Globus pallidus (tissue), 1 donor: Measurements from ENCODE around the gene CPT2.
"Not testable (repeated sequence)": the region's sequence is repeated elsewhere in the genome, so short reads cannot be mapped to it uniquely, and the experiment has no call there.

ENCODE experiments used
- DNase-seq: peaks from one replicate; pipeline ENCODE4 v3.0.0-alpha.2; 2015; ENCODE audit warnings: low spot score

Gene CPT2

DNA sequence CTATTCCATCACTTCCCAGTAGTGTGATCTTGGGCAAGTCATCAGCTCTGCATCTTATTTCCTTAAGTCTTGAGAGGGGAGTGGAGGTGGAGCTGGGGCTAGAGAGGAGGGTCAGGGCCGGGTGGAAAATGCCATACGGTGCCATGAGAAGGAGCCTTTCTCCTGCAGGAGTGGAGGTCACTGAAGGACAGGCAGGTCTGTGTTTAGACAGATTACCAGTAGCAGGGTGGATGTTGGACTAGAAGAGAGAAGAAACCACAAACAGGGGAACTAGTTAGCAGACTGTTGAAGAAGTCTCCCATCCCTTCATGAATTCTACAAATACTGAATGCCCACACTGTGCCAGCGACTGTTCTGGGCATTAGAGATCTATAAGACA, 13.9 kb upstream of the CPT2 start:
- no peak for DNase-seq

DNA sequence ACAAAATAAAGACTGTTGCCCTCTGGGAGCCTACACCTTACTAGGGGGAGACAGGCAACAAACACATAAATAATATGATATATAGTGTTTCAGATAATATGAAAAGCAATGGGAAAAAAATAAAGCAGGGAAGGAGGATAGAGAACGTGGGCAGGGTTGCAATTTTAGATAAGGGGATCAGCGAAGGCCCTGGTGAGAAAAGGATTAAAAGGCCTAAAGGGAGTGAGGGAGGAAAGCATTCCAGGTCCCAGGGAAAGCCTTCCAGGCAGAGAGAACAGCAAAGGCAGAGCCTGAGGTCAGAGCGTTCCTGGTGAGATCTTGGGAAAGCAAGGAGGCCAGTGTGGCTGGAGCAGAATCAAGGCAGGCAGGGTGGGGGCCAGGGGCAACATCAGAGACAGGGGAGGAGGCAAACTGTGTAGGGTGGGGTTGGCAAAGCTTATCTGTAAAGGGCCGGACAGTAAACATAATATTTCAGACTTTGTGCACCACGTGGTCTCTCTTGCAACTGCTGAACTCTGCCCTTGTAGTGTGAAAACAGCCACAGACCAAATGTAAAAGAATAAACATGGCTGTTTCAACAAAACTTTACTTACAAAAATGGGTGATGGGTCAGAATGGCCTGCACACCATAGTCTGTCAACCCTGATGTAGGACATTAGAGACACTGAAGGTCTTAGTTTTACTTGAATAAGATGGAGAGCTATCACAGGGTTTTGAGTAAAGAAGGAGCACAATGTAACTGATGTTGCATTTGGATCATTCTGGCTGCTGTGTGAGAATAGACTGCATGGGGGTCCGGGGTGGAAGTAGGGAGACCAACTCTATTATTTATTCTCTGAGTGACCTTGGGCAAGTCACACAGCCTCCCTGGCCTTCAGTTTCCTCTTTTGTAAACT, 13.3 kb upstream of the CPT2 start:
- no peak for DNase-seq

DNA sequence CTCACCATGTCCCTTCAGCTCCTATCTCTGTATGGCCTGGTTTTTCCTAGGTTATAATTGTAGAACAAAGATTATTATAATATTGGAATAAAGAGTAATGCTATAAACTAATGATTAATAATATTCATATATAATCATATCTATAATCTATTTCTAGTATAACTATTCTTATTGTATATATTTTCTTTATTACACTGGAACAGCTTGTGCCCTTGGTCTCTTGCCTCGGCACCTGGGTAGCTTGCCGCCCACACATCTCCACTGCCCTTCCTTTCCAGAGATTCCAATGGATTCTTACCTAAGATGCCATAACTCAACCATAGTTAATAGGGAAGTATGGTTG, 10.7 kb upstream of the CPT2 start:
- DNase-seq, result not testable (repeated sequence)

DNA sequence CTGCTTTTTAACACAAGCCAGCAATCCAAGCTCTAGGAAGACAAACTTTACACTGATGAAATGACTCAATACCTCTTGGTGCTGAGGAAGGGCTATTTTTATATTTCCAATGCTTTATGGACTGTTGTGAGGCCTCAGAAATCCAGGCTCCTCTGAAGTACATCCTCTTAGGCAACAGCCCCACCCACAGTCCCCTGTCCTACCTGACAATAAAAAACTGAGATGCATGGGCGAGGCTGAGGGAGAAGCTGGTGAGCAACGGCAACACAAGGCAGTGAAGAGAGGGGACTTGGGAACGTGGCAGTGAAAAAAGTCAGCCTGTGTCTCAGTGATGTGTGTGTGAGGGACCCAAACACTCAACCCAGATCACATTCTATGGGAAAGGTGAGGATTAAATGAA, 10.1 kb upstream of the CPT2 start:
- DNase-seq, result no peak

DNA sequence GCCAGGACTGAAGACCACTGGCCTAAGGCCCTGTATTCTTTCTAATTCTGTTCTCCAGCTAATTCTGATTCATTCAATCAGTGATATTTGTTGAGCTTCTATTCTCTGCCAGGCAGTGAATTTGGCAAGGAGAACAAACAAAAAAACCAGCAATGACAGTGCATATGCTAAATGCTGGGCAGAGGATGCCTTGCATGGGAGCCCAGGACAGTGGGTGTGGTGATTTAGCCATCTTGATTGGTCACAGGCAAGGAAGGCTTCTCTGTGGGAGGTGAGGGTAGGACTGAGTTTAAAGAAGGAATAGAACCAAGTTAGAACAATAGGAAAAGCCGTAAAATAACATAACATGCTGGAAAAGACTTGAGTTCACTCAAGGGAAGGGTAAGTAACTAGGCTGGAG, 9.2 kb upstream of the CPT2 start:
- no peak for DNase-seq

DNA sequence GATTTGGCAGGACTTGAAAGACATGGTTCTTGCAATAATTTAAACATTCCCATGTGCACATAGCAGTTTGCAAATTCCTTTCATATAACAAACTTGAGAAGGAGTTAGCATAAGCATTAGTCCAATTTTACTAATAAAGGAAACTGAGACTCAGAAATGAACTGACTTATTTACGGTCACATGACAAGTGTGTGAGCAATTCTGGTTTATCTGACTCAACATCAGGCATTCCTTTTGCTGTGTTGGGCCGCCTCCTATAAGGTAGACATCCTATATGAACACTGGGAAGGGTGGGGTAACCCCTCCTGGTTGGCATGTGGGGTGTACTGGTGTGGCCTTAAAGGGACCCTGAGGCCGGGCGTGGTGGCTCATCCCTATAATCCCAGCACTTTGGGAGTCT, 8.5 kb upstream of the CPT2 start:
- no peak for DNase-seq

DNA sequence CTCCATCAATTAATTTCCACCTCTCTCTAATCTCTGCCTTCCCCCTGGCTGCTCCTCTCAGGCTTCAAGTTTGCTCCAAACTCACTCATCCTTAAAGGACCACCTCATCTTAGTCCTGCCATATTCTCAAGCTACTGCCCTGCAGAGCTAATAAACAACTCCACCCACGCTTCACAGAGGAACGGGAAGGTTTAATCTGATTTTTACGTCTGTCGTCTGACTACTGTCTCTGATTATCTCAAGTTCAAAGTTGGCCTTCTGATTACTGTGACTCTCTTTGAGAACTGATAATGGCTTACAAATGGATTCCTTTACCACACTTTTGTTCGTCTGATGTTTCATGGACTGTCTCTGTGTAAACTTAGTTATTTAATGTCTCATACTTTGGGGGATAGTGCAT, 7.6 kb upstream of the CPT2 start:
- no peak for DNase-seq

DNA sequence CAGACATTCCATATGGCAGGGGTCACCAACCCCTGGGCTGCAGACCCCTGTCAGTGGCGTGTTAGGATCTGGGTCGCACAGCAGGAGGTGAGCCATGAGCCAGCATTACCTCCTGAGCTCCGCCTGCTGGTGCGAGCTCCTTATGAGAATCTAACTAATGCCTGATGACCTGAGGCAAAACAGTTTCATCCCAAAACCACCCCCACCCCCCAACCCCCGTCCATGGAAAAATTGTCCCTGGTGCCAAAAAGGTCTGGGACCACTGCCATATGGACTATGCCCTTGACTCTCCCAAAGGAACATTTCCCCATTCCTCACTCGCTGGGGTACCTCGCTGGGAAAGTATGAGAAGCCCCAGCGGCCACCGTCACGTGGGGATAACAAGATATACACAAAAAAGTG, 6.4 kb upstream of the CPT2 start:
- no peak for DNase-seq

DNA sequence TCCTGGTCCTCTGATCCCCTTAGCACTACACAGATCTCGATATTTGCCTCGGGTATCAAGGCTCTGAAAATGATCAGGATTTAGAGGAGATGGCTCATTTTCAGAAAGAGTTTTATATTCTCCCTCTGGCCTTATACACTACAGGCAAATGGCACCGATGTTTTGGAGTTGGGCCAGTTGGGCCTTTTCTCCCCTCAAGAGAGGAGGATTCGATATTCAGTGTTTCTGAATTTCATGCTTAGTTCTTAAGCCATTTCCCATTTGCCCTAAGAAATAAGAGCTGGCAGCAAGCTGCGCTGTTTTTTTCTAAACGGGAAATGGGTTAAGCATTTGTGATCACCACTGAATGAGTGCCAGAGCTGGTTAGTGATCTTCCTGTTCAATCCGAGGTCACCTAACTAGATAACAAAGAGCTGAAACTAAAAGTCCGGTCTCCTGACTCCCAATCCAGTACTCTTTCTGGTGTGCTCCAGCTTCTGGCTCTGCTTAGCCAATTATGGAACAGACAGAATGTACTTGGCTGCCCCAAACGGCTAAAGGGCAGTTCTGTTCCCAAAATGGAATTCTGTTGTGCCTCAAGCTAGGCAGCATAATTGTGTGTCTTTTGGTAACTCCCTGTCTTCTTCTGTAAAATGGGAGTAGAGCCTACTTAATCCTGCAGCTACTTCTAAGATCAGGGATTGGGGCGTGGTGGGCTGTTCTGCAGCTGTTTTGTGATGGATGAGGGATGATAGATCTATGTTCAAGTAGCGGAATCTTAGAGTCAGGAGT, 1.2 kb upstream of the CPT2 start:
- DNase-seq, result no peak

DNA sequence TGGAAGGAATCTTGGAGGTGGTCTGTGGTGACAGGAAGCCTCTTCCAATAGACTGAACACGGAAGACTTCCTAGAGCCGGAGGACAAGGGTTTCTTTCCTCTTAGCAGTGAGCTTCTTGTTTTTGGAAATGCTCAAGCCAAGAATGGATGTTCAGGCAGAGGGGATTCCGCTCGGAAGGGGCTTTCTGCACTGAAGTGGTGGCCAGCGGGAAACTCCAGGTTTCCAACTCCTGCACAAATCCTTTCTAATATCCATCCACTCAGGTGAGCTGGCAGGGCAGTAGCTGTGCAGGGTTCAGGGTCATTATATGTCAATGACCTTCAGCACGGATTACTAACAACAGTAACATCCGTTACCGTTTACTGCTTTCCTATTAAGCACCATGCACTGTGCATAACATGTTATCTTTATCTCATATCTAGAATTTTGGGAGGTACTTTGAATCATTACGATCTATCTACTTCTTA, 573 bp upstream of the CPT2 start:
- DNase-seq, result no peak

DNA sequence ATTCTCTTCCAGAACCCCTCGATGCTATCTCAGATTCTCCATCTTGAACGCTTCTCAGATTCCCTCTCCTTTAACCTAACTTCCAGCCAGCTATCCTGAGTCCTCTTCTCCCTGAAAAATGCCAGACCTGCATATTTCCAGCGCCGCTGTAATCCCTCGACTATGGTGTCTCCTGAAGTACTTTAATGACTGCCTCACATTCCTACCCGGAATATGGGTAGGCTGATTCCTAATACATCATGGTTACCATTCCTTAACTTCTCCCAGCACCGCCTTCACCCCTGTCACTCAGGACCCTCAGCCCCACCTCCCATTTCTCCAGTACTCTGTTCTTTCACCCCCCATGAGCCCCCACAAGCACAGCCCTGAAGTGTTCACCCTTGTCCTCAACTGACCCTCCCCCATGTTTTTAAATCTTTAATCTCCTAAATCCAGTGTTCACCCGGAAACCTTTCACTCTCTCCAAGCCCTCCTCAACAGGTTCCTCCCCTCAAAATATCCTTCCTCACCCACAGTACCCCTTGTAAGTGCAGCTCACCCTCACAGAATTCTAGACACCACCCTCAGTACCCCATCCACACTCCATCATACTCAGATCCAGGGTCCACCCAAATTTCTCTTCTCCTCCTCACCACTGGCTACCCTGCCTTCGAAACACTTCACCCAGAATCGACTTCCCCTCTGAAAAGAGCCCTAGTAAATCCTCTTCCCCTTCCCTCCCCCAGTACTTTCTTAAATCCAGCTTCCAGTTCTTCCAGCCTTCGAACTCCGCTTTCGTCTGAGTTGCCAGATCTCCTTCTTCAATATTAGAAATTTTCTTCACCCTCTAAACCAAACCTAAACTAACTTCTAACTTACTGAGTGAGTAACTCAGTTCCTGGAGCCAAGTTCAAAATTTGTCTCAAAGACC, 922 bp downstream of the CPT2 start:
- no peak for DNase-seq

DNA sequence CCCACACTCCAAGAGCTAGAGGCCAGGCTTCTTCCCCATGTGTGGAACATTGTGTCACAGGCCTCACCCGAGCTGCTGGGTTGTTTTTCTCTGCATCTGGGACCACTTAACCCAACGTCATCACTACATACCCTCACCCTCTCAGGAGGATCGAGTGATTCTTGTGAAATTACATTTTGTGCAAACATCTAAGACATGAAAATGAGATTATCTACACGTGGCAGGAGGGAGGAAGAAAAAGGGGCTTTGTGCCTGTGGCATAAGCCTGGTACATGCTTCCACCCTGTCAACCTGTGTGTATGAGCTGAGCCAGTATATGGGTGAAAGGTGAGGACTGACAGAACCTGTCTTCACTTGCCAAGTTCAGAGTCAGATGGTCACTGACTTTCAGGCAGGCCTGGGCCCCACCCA, 1.6 kb downstream of the CPT2 start:
- DNase-seq, result no peak

DNA sequence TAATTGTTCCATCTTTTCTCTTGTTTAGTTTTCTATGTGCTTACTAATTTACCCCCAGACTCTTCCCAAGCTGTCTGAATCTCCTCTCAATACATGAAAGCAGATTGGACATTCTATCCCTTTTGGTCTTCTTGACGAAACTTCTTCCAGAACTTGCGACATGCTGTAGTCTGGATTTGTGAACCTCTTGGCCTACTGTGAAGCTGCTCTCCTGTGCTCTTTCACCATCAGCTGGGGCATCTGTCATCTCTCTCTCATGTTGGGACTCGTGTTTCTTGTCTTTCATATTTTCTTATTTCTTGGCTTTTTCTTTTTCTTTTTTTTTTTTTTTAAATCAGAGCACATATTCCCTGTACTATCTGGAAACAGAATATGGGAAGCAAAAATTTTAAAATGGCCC, 6.8 kb downstream of the CPT2 start:
- no peak for DNase-seq

DNA sequence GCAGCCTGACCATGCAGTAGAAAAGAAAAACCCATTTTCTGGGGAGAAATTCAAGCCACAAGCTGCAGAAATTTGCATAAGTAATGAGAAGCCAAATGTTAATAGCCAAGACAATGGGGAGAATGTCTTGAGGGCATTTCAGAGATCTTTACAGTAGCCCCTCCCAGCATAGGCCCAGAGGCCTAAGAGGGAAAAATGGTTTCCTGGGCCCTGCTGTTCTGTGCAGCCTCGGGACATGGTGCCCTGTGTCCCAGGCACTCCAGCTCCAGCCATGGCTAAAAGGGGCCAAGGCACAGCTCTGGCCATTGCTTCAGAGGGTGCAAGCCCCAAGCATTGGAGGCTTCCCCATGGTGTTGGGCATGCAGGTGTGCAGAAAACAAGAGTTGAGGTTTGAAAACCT, 8.9 kb downstream of the CPT2 start:
- not testable (repeated sequence) for DNase-seq

DNA sequence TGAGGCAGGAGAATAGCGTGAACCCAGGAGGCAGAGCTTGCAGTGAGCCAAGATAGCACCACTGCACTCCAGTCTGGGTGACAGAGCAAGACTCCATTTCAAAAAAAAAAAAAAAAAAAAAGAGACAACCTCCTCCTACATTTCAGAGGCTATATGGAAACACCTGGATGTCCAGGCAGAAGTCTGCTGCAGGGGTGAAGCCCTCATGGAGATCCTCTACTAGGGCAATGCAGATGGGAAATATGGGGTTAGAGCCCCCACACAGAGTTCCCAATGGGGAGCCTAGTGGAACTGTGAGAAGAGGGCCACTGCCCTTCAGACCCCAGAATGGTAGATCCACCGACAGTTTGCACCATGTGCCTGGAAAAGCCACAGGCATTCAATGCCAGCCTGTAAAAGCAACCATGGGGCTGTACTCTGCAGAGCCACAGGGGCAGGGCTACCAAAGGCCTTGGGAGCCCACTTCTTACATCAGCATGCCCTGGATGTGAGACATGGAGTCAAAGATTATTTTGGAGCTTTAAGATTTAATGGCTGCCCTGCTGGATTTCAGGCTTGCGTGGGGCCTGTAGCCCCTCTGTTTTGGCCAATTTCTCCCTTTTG, 9.6 kb downstream of the CPT2 start:
- not testable (repeated sequence) for DNase-seq

DNA sequence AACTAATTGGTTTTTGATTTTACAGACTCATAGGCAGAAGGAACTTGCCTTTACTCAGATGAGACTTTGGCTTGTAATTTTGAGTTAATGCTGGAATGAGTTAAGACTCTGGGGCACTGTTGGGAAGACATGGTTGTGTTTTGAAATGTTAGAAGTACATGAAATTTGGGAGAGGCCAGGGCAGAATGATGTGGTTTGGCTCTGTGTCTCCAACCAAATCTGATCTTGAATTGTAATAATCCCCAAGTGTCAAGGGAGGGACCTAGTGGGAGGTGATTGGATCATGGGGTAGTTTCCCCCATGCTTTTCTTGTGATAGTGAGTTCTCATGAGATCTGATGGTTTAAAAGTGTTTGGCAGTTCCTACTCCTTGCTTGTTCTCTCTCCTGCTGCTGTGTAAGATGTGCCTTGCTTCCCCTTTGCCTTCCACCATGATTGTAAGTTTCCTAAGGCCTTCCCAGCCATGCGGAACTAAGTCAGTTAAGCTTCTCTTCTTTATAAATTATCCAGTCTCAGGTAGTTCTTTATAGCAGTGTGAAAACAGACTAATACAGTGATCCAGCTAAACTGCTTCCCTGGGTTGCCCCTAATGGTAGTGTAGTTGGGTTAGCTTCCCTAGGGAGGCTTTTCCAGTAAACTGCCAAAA, 10.2 kb downstream of the CPT2 start:
- DNase-seq, result no peak

DNA sequence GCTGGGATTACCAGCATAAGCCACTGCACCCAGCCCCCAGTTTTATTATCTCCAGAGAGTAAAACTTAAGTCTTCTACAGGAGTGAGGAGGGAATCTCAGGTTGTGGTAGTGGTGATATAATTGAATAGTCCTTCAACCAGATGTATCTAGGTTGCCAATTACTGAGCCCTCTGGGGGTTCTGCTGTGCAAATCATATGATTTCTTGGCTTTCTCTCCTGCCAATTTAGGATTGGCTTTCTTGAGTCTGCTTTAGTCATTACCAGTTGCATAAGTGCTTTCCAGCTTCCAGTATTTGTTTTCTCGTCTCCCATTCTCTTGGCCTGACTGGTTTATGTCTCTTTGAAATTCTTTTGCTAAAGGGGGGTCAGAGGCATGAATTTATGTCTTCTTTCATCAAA, 11.1 kb downstream of the CPT2 start:
- DNase-seq, result no peak

DNA sequence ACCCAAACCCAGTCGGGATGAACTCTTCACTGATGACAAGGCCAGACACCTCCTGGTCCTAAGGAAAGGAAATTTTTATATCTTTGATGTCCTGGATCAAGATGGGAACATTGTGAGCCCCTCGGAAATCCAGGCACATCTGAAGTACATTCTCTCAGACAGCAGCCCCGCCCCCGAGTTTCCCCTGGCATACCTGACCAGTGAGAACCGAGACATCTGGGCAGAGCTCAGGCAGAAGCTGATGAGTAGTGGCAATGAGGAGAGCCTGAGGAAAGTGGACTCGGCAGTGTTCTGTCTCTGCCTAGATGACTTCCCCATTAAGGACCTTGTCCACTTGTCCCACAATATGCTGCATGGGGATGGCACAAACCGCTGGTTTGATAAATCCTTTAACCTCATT, 13.7 kb downstream of the CPT2 start:
- no peak for DNase-seq

DNA sequence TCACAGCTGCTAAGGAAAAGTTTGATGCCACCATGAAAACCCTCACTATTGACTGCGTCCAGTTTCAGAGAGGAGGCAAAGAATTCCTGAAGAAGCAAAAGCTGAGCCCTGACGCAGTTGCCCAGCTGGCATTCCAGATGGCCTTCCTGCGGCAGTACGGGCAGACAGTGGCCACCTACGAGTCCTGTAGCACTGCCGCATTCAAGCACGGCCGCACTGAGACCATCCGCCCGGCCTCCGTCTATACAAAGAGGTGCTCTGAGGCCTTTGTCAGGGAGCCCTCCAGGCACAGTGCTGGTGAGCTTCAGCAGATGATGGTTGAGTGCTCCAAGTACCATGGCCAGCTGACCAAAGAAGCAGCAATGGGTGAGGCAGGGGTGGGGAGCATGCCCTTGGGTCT, 14.3 kb downstream of the CPT2 start:
- no peak for DNase-seq

DNA sequence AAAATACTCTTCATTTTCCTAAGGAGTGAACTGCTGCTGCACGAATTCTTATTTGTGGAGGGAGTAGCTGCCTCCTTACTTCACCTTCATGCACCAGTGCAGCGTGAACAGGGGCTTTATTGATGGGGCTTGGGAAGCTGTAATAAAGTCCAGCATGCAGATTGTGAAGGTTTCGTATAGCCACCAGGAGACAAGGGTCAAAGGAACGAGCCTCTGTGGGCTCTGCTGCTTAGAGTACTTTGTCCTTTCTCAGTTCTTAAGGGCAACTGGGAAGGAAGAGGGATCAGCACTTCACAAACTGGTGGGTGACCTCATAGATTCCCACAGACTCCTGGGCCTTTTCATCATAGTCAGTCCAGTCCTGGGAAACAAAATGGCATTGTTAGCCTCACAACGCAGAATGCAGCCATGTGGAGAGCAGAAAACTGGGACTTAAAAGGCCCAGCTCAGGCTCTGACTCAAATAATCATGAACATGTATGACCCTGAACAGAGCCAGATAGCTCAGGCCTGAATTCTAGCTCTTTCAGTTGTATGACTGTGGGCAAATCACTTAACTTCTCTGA, 17.8 kb downstream of the CPT2 start:
- DNase-seq, result no peak

DNA sequence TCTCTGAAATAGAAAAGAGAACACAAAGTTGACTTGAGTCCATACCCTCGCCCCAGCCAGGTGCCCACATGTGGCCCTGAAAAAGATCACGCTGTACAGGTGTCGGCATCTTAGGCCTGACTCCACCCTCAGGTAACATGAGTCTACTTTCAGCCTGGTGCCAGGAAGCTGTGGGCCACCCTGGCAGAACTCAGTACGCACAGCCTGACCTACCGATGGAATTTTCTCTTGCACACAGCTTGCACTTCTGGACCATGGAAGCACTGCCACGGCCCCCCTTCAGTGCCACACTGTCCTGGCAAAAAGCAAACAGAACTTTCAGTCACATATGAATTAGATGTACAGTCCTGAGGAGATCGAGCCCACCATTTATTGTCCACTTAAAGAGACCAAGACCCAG, 21.6 kb downstream of the CPT2 start:
- no peak for DNase-seq
